Lower lobe of right lung (tissue), 2 donors: Measurements from ENCODE around the gene FLRT1. TPM values are rescaled to one million over a fixed set of nuclear protein-coding genes. Genes with fewer than 3 reads are reported as not detected.

Source experiments
- ATAC-seq, 2 donors: fragments of 200-7000 bp; cut with Tn5 transposase; one replicate each; pipeline ENCODE4 v1.9.1; 2020 to 2022; ENCODE audit warnings: mild to moderate bottlenecking in 2 of 2, moderate library complexity in 2 of 2
- DNase-seq: peaks from one replicate; pipeline ENCODE4 v3.0.0-alpha.2; 2020
- H3K27ac ChIP-seq: fragments of 200-600 bp; one replicate; pipeline ENCODE4 v1.8.0; 2022
- H3K27me3 ChIP-seq: fragments of 200-600 bp; one replicate; pipeline ENCODE4 v1.8.0; 2022; ENCODE audit warnings: low read depth
- H3K36me3 ChIP-seq: fragments of 200-600 bp; one replicate; pipeline ENCODE4 v1.8.0; 2022; ENCODE audit warnings: mild to moderate bottlenecking
- H3K4me1 ChIP-seq: fragments of 200-600 bp; one replicate; pipeline ENCODE4 v1.8.0; 2022
- H3K4me3 ChIP-seq: fragments of 200-600 bp; one replicate; pipeline ENCODE4 v1.8.0; 2022; ENCODE audit warnings: mild to moderate bottlenecking
- H3K9me3 ChIP-seq: fragments of 200-600 bp; one replicate; pipeline ENCODE4 v1.8.0; 2022
- CTCF ChIP-seq: fragments of 200-600 bp; IDR thresholded peaks from one replicate; pipeline ENCODE4 v1.8.0; 2022; ENCODE audit warnings: antibody characterized with exemption, mild to moderate bottlenecking
- intact Hi-C: fragments of 100-400 bp; cut with DNase I; formaldehyde crosslinking; loops from one replicate; pipeline ENCODE4 v1.11.0; 2022
- total RNA-seq: library from RNA; stranded (reverse); fragmentation: NEBNext Ultra II Directional; extraction: Animal tissue kit (Norgen Biotek cat#: 25700); gene quantifications from one replicate; pipeline ENCODE4 v1.2.1, GENCODE V29; 2021
- donor health status: DM: no; HTN: yes; CAD: no; lungs with severe emphysema.

The FLRT1 gene
- total RNA-seq, 1 donor from 2014 or later = not detected

GRCh38 chr11:64007629-64008282 lies 28.0 kb upstream of the FLRT1 start:
- ATAC-seq (peak; percentile 90 to 93), DNase-seq (peak; percentile 84)
- peak overlapping the region; percentile 53 for H3K4me3 ChIP-seq
- intact Hi-C loops = no loop called here
- H3K27me3 ChIP-seq = no peaks in the 10 kb centered on the region
- H3K9me3 ChIP-seq = no peaks in the 10 kb centered on the region
- no peaks in the 10 kb centered on the region for H3K36me3 ChIP-seq
- H3K27ac ChIP-seq = no peak overlapping the region
- TF ChIP-seq CTCF = peak; percentile 27
- H3K4me1 ChIP-seq = peaks cover 17% of the 10 kb centered on the region

GRCh38 chr11:64008283-64008913 lies 27.3 kb upstream of the FLRT1 start:
- Histone ChIP-seq H3K9me3 (no peaks in the 10 kb centered on the region), H3K4me1 (peaks cover 17% of the 10 kb centered on the region), H3K27ac (no peak overlapping the region), H3K4me3 (peak overlapping the region; percentile 53), H3K36me3 (no peaks in the 10 kb centered on the region), H3K27me3 (no peaks in the 10 kb centered on the region)
- DNase-seq (no peak), ATAC-seq (no peak)
- no peak for TF ChIP-seq CTCF
- intact Hi-C loops = no loop called here

GRCh38 chr11:64008914-64009633 lies 26.7 kb upstream of the FLRT1 start:
- peaks cover 17% of the 10 kb centered on the region for H3K4me1 ChIP-seq
- ATAC-seq = no peak
- no peak overlapping the region for H3K27ac ChIP-seq
- no peaks in the 10 kb centered on the region for H3K9me3 ChIP-seq
- no peak for DNase-seq
- intact Hi-C loops = no loop called here
- no peaks in the 10 kb centered on the region for H3K27me3 ChIP-seq
- no peak overlapping the region for H3K4me3 ChIP-seq
- TF ChIP-seq CTCF = no peak
- no peaks in the 10 kb centered on the region for H3K36me3 ChIP-seq

GRCh38 chr11:64009710-64010109 lies 26.0 kb upstream of the FLRT1 start:
- intact Hi-C loops = no loop called here

GRCh38 chr11:64010783-64011182 lies 24.9 kb upstream of the FLRT1 start:
- intact Hi-C loops = no loop called here
- H3K4me3 ChIP-seq = no peak overlapping the region
- no peak overlapping the region for H3K27ac ChIP-seq
- H3K4me1 ChIP-seq = peaks cover 17% of the 10 kb centered on the region
- ATAC-seq (no peak), DNase-seq (no peak)
- TF ChIP-seq CTCF = no peak
- H3K9me3 ChIP-seq = no peaks in the 10 kb centered on the region
- no peaks in the 10 kb centered on the region for H3K36me3 ChIP-seq
- no peaks in the 10 kb centered on the region for H3K27me3 ChIP-seq

More at GRCh38 chr11:64009710-64010109, 26.0 kb upstream of the FLRT1 start:
- Histone ChIP-seq H3K27me3 (no peaks in the 10 kb centered on the region), H3K36me3 (no peaks in the 10 kb centered on the region), H3K27ac (no peak overlapping the region), H3K9me3 (no peaks in the 10 kb centered on the region), H3K4me3 (no peak overlapping the region), H3K4me1 (peaks cover 17% of the 10 kb centered on the region)
- no peak for TF ChIP-seq CTCF
- ATAC-seq = no peak
- no peak for DNase-seq
